Neural progenitor cell (in vitro differentiated cells): ENCODE measurements around the gene SRXN1. TPM values are rescaled to one million over a fixed set of nuclear protein-coding genes. Genes with fewer than 3 reads are reported as not detected.
A peak's percentile ranks its signal among the peaks of the same experiment; 100 is the strongest.

Source experiments
- DNase-seq: peaks from one replicate; pipeline ENCODE4 v3.0.0-alpha.2; 2016; ENCODE audit warnings: low spot score
- H2AFZ ChIP-seq: fragments of 200-600 bp; sonication (generic); replicated peaks from 2 replicates; pipeline ENCODE4 v1.6.1; 2016; ENCODE audit warnings: antibody characterized with exemption
- H3F3A ChIP-seq: fragments of 200-600 bp; sonication (generic); 2 replicates; pipeline ENCODE4 v1.6.1; 2016; ENCODE audit warnings: antibody characterized with exemption, low read depth
- H3K27ac ChIP-seq: fragments of 200-600 bp; sonication (generic); 2 replicates; pipeline ENCODE4 v1.5.1; 2016; ENCODE audit warnings: mild to moderate bottlenecking
- H3K27me3 ChIP-seq: fragments of 200-600 bp; sonication (generic); 2 replicates; pipeline ENCODE4 v1.6.1; 2016; ENCODE audit warnings: mild to moderate bottlenecking, moderate library complexity
- H3K36me3 ChIP-seq: fragments of 200-600 bp; sonication (generic); 2 replicates; pipeline ENCODE4 v1.5.1; 2016
- H3K4me1 ChIP-seq: fragments of 200-600 bp; sonication (generic); 2 replicates; pipeline ENCODE4 v1.6.1; 2016; ENCODE audit warnings: mixed run types
- H3K4me2 ChIP-seq: fragments of 200-600 bp; sonication (generic); 2 replicates; pipeline ENCODE4 v1.6.1; 2016
- H3K4me3 ChIP-seq: fragments of 200-600 bp; sonication (generic); 2 replicates; pipeline ENCODE4 v1.5.1; 2016
- H3K79me2 ChIP-seq: fragments of 200-600 bp; sonication (generic); 2 replicates; pipeline ENCODE4 v1.6.1; 2016; ENCODE audit warnings: low read depth
- H3K9ac ChIP-seq: fragments of 200-600 bp; sonication (generic); 2 replicates; pipeline ENCODE4 v1.6.1; 2016
- H3K9me3 ChIP-seq: fragments of 200-600 bp; sonication (generic); 2 replicates; pipeline ENCODE4 v1.5.1; 2016; ENCODE audit warnings: low read depth
- H4K20me1 ChIP-seq: fragments of 200-600 bp; sonication (generic); 2 replicates; pipeline ENCODE4 v1.6.1; 2016; ENCODE audit warnings: low read depth
- H3K27ac Mint-ChIP-seq: 3 replicates; pipeline ENCODE4 v1.8.0; 2021; ENCODE audit warnings: mixed read lengths
- H3K27me3 Mint-ChIP-seq: 2 replicates; pipeline ENCODE4 v1.8.0; 2022; ENCODE audit warnings: low read depth, mild to moderate bottlenecking, inconsistent platforms, moderate library complexity, mixed read lengths; ENCODE audit not compliant: insufficient read depth
- H3K36me3 Mint-ChIP-seq: 3 replicates; pipeline ENCODE4 v1.8.0; 2021; ENCODE audit warnings: mixed read lengths
- H3K4me1 Mint-ChIP-seq: 3 replicates; pipeline ENCODE4 v1.8.0; 2021; ENCODE audit warnings: mixed read lengths
- H3K4me3 Mint-ChIP-seq: 3 replicates; pipeline ENCODE4 v1.8.0; 2021; ENCODE audit warnings: mild to moderate bottlenecking, moderate library complexity, mixed read lengths
- H3K9me3 Mint-ChIP-seq: 3 replicates; pipeline ENCODE4 v1.8.0; 2020; ENCODE audit warnings: mixed read lengths
- CTCF ChIP-seq: fragments of 200-600 bp; sonication (generic); IDR thresholded peaks from 2 replicates; pipeline ENCODE4 v1.5.1; 2017; ENCODE audit warnings: antibody characterized with exemption, mild to moderate bottlenecking
- EZH2 ChIP-seq: fragments of 200-600 bp; sonication (generic); IDR thresholded peaks from 2 replicates; pipeline ENCODE4 v1.6.1; 2017; ENCODE audit warnings: antibody characterized with exemption, mild to moderate bottlenecking, moderate library complexity
- EZH2phosphoT487 ChIP-seq: fragments of 200-600 bp; sonication (generic); IDR thresholded peaks from 2 replicates; pipeline ENCODE4 v1.6.1; 2017; ENCODE audit warnings: antibody characterized with exemption
- total RNA-seq: library from RNA; depleted of rRNA; stranded (reverse); fragments of >200 nt; gene quantifications from 2 replicates; pipeline ENCODE4 v1.2.3, GENCODE V29; 2015; ENCODE audit warnings: low replicate concordance

SRXN1 gene
- total RNA-seq, 1 donor from 2014 or later: 6.8 TPM

GRCh38 chr20:673603-674001 is 20.6 kb upstream of the SRXN1 start:
- no peak for DNase-seq
- Histone ChIP-seq H4K20me1 (peaks cover 28% of the 10 kb centered on the region), H3K9ac (no peak overlapping the region), H2AFZ (no peak overlapping the region), H3K79me2 (no peaks in the 10 kb centered on the region), H3K4me1 (peaks cover 25% of the 10 kb centered on the region), H3F3A (peaks cover 19% of the 10 kb centered on the region), H3K9me3 (no peaks in the 10 kb centered on the region), H3K4me2 (no peak overlapping the region), H3K36me3 (no peaks in the 10 kb centered on the region), H3K4me3 (no peak overlapping the region), H3K27ac (no peak overlapping the region), H3K27me3 (peaks cover 57% of the 10 kb centered on the region)
- H3K36me3 Mint-ChIP-seq: no peaks in the 10 kb centered on the region
- H3K4me3 Mint-ChIP-seq: peak overlapping the region; percentile 27
- H3K27ac Mint-ChIP-seq: no peak overlapping the region
- no peaks in the 10 kb centered on the region for H3K9me3 Mint-ChIP-seq
- TF ChIP-seq CTCF: no peak
- peaks cover 18% of the 10 kb centered on the region for H3K4me1 Mint-ChIP-seq
- H3K27me3 Mint-ChIP-seq: peaks cover 50% of the 10 kb centered on the region

DNA sequence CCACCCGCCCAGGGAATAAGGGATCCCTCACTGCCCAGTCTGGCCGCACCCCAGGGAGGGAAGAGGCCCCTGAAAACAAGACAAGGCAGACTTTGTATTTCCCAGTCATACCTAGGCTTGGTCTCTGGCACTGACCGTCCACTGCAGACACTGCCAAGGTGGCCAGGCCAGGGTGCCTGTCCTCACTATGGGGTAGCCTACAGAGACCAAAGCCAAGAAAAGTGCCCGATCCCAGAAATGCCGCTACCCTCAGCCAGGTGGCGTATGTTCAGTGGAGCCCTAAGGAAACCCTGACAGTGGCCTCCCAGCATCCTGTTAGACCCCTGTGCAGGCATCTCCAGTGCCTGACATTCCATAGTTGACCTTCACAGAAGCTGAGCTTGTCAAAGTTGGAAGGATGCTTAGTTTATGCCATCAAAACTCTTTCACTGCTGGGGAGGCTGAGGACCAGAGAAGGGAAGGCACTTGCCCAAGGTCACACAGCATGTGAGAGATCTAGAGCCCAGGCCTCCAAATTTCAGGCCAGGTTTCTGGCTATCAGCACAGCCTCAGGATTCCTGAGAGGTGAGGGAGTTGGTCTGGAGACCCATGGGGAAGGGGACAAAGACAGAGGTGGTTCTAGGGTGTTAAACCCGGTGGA is 20.1 kb upstream of the SRXN1 start:
- Mint-ChIP-seq H3K36me3 (no peaks in the 10 kb centered on the region), H3K27me3 (peaks cover 53% of the 10 kb centered on the region), H3K27ac (no peak overlapping the region), H3K4me3 (peak overlapping the region; percentile 67), H3K9me3 (no peaks in the 10 kb centered on the region), H3K4me1 (peaks cover 19% of the 10 kb centered on the region)
- H3K4me1 ChIP-seq: peaks cover 25% of the 10 kb centered on the region
- no peak overlapping the region for H3K27ac ChIP-seq
- no peak overlapping the region for H2AFZ ChIP-seq
- no peak overlapping the region for H3K9ac ChIP-seq
- H3K36me3 ChIP-seq: no peaks in the 10 kb centered on the region
- TF ChIP-seq CTCF (peak; percentile 49), EZH2 (no peak)
- H3K4me3 ChIP-seq: no peak overlapping the region
- no peaks in the 10 kb centered on the region for H3K79me2 ChIP-seq
- peaks cover 19% of the 10 kb centered on the region for H3F3A ChIP-seq
- no peaks in the 10 kb centered on the region for H3K9me3 ChIP-seq
- H3K4me2 ChIP-seq: no peak overlapping the region
- no peak for DNase-seq
- peaks cover 28% of the 10 kb centered on the region for H4K20me1 ChIP-seq
- peaks cover 52% of the 10 kb centered on the region for H3K27me3 ChIP-seq

DNA sequence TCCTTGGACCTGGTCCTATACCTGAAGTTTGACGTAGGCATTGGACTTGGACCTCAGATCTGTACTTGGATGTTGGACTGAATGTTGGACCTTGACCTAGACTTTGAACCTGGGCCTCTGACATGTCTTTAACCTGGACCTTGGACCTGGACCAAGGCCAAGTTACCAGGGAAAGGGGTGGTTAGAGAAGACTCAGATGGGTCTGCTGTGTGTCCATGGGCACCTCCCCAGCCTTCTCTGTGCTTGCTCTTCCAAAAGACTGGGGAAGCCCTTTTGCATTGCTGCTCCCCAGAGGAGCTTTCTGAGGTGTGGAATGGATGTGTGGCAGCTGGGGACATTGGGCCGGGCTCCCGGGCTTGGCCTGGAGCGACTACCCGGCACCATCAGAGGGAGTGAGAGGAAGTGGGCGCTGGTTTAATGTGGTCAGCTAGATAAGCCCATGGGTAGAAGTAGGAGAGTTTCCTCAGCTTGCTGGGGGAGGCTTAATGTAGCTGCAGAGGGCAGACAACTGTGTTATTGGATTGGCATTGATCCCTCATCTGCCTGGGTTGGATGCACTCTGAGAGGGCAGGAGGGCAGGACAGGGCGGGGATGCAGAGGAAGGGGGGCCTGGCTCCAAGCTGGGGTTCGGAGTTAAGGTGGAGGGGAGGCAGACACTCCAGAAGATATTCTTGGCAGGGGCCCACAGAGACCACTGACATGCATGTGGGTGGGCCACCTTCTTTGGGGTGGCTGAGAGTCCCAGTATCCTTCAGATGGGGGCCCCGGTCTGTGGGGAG is 18.4 kb upstream of the SRXN1 start:
- H3K9me3 ChIP-seq: no peaks in the 10 kb centered on the region
- peaks cover 46% of the 10 kb centered on the region for H3K27me3 Mint-ChIP-seq
- no peak overlapping the region for H3K4me3 ChIP-seq
- H3K4me1 Mint-ChIP-seq: peaks cover 22% of the 10 kb centered on the region
- no peak overlapping the region for H3K4me2 ChIP-seq
- H3K27ac Mint-ChIP-seq: no peak overlapping the region
- no peak overlapping the region for H3K4me3 Mint-ChIP-seq
- H2AFZ ChIP-seq: no peak overlapping the region
- H3K36me3 ChIP-seq: no peaks in the 10 kb centered on the region
- TF ChIP-seq EZH2: no peak
- no peaks in the 10 kb centered on the region for H3K79me2 ChIP-seq
- no peak for DNase-seq
- H3K9me3 Mint-ChIP-seq: no peaks in the 10 kb centered on the region
- no peak overlapping the region for H3K9ac ChIP-seq
- H3K36me3 Mint-ChIP-seq: no peaks in the 10 kb centered on the region
- peaks cover 37% of the 10 kb centered on the region for H3K27me3 ChIP-seq
- peaks cover 26% of the 10 kb centered on the region for H4K20me1 ChIP-seq
- H3F3A ChIP-seq: peaks cover 15% of the 10 kb centered on the region
- peaks cover 19% of the 10 kb centered on the region for H3K4me1 ChIP-seq
- H3K27ac ChIP-seq: no peak overlapping the region

- no peak overlapping the region for H3K4me3 Mint-ChIP-seq
- H3K9me3 ChIP-seq: no peaks in the 10 kb centered on the region
- H3K27me3 Mint-ChIP-seq: peaks cover 40% of the 10 kb centered on the region
- H3K9ac ChIP-seq: no peak overlapping the region
- no peak overlapping the region for H3K4me2 ChIP-seq
- H3K79me2 ChIP-seq: no peaks in the 10 kb centered on the region
- H2AFZ ChIP-seq: no peak overlapping the region
- peaks cover 33% of the 10 kb centered on the region for H3K27me3 ChIP-seq
- H3F3A ChIP-seq: no peaks in the 10 kb centered on the region
- H3K27ac ChIP-seq: no peak overlapping the region
- H3K9me3 Mint-ChIP-seq: no peaks in the 10 kb centered on the region
- H3K4me3 ChIP-seq: no peak overlapping the region
- peaks cover 16% of the 10 kb centered on the region for H4K20me1 ChIP-seq
- H3K36me3 ChIP-seq: no peaks in the 10 kb centered on the region
- H3K4me1 ChIP-seq: peaks cover 10% of the 10 kb centered on the region
- no peak overlapping the region for H3K27ac Mint-ChIP-seq
- no peaks in the 10 kb centered on the region for H3K36me3 Mint-ChIP-seq
- TF ChIP-seq EZH2phosphoT487 (no peak), CTCF (no peak), EZH2 (no peak)
- peaks cover 19% of the 10 kb centered on the region for H3K4me1 Mint-ChIP-seq
- no peak for DNase-seq
These were observed 16.6 kb upstream of the SRXN1 start for GRCh38 chr20:669573-669972.
